Measurements from ENCODE around the gene NRXN3.

- TF ChIP-seq CTCF (conservative IDR thresholded peaks at IDR 0.05; ENCODE audit: low read depth in 2 of 2) (no peak), JUNB (IDR thresholded peaks at IDR 0.05; ENCODE audit: unreplicated experiment) (no peak), EZH2 (IDR thresholded peaks at IDR 0.05; ENCODE audit: low read depth, unreplicated experiment) (no peak), ZNF331 (CRISPR knock-in tag; IDR thresholded peaks at IDR 0.05; ENCODE audit: low read depth) (no peak), STAT1 (IDR thresholded peaks at IDR 0.05; ENCODE audit: unreplicated experiment) (no peak)
Measured at GRCh38 chr14:79881299-79881698, 1711.1 kb downstream of the NRXN3 start.

Data from GM23338 (cell line).